ENCODE results near the gene DSP. TPM values are rescaled to one million over a fixed set of nuclear protein-coding genes. Genes with fewer than 3 reads are reported as not detected.

The DSP gene
- total RNA-seq, 4 donors from 2014 or later = 712 to 1,491 (median 1,163) TPM

DNA sequence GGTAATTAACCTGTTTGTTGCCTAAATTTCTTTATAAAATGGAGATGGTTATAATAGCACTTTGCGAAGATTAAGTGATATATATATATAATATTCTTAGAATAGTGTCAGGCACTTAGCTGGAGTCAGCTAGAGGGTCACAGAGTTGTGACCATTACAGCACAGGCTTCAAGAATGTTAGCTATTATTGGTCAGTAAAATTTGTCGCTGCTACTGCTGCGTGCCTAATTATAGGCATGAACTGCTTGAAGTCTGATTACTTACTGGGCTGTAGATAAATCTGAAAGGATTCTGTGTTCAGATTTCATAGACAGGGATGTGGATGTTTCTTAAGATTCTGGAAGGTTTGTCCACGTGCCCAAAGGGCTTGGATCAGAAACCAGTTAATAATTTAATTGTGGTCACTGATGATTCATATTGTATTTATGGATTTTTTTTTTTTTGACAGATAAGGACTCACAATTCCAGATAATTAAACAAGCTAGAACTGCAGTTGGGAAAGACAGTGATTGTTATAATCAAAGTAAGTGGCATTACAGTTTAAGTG, 53.2 kb downstream of the DSP start:
- Histone ChIP-seq H3K36me3 (peaks cover 0 to 64% (median 0%) of the 10 kb centered on the region in 3 donors), H3K4me1 (peaks cover 0 to 28% (median 7%) of the 10 kb centered on the region in 3 donors)
- intact Hi-C loops (cut with DNase I) = no loop called here

DNA sequence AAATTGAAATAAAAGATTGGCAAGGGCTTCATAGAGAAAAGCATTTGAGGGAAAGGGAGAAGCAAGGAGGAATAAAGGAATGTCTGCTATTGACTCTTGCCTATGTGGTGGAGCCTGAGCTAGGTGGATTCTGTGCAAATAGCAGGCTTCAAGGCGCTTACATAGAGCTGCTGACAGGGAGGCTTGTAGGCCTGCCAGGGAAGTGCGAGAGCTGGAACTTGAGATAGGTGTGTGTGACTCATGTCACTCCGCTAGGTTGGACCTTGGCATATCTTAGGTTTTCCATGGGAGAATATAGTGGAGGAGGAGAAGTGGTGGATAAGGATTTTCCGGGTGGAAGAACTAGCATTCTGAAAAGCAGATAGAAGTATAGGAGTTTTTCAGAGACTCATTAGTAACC, 62.5 kb downstream of the DSP start:
- H3K4me3 ChIP-seq = no peak overlapping the region
- no peaks in the 10 kb centered on the region for H3K4me1 ChIP-seq
- H3K27ac ChIP-seq = no peak overlapping the region
- WGBS, 2 donors = 60 to 77% methylated on average over 4 of the region's 4 CpGs
- peaks cover 28 to 100% (median 50%) of the 10 kb centered on the region in 3 donors for H3K36me3 ChIP-seq
- DNase-seq = no peak
- H3K9me3 ChIP-seq = no peaks in the 10 kb centered on the region
- TF ChIP-seq, protein P1, sequence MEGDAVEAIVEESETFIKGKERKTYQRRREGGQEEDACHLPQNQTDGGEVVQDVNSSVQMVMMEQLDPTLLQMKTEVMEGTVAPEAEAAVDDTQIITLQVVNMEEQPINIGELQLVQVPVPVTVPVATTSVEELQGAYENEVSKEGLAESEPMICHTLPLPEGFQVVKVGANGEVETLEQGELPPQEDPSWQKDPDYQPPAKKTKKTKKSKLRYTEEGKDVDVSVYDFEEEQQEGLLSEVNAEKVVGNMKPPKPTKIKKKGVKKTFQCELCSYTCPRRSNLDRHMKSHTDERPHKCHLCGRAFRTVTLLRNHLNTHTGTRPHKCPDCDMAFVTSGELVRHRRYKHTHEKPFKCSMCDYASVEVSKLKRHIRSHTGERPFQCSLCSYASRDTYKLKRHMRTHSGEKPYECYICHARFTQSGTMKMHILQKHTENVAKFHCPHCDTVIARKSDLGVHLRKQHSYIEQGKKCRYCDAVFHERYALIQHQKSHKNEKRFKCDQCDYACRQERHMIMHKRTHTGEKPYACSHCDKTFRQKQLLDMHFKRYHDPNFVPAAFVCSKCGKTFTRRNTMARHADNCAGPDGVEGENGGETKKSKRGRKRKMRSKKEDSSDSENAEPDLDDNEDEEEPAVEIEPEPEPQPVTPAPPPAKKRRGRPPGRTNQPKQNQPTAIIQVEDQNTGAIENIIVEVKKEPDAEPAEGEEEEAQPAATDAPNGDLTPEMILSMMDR (IDR thresholded peaks at IDR 0.05) = no peak
- TF ChIP-seq POLR2A (IDR thresholded peaks at IDR 0.05) = no peak
- no peaks in the 10 kb centered on the region for H3K27me3 ChIP-seq
- intact Hi-C loops (cut with DNase I) = no loop called here

More for the DNA sequence above, 53.2 kb downstream of the DSP start:
- 73 to 79% methylated on average over 4 of the region's 4 CpGs for WGBS, 2 donors
- no peak for DNase-seq
- Histone ChIP-seq H3K27me3 (no peaks in the 10 kb centered on the region), H3K27ac (no peak overlapping the region), H3K4me3 (no peak overlapping the region), H3K9me3 (no peaks in the 10 kb centered on the region)
- TF ChIP-seq POLR2A (IDR thresholded peaks at IDR 0.05) = no peak
- TF ChIP-seq, protein P1 (IDR thresholded peaks at IDR 0.05) = no peak

DNA sequence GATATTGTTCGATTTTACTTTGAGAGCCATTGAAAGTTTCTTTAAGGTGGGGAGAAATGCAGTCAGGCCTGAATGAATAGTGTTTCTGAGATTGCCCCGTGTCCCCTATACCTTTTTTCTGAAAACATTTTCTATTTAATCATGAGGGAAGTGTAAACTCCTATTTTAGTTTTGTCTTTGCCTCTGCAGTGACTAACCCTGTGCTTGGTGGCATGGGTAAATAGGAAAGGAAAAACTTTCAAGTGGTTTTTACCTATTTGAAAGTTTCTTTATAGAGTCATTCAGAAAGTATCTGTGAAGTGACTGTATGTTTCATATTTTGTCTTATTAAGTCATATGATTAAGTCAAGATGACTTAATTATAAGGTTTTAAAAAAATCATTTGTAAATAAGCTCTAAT, 63.0 kb downstream of the DSP start:
- intact Hi-C loops (cut with DNase I) = no loop called here
- Histone ChIP-seq H3K4me3 (no peak overlapping the region), H3K9me3 (no peaks in the 10 kb centered on the region), H3K27me3 (no peaks in the 10 kb centered on the region), H3K4me1 (no peaks in the 10 kb centered on the region), H3K36me3 (peaks cover 28 to 100% (median 50%) of the 10 kb centered on the region in 3 donors), H3K27ac (no peak overlapping the region)
- WGBS, 2 donors = 78 to 79% methylated on average over 2 of the region's 2 CpGs
- no peak for DNase-seq
- TF ChIP-seq, protein P1 (IDR thresholded peaks at IDR 0.05) = no peak
- TF ChIP-seq POLR2A (IDR thresholded peaks at IDR 0.05) = no peak

DNA sequence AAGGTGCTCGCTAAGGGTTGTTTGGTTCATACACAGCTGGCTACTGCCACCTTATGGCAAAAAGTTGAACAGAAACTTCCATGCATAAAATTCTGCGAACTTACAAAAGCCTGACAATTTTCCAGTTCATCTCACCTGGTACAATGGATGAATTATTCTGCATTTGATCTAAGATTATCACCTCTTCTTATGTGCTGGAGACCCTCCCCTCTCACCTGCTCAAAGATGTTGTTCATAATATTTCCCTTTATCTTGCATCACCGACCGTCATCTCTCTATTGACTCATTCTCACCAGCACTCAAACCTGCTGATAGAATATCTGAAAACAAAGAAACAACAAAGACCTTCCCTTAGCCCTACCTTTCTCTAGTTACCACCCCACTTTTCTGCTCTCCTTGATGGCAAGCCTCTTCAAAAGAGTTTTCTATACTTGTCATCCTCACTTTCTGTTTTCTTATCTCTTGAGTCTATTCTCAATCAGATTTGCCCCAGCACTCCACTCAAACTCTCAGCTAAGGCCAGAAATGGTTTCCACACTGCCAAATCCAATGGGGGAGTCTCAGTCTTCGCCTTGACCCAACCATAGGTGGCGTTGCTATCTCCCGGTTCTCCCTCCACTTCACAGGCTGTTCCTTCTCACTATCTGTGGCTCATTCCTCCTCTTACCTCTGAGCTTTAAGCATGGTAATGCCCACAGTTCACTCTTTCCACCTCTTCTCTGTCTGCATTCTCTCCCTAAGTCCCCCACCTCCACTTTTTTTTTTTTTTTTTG, 74.3 kb downstream of the DSP start:
- H3K27ac ChIP-seq = no peak overlapping the region
- DNase-seq = no peak
- intact Hi-C loops (cut with DNase I) = loop anchor here (10.0 kb wide), 1 partner anchor 331 kb away; no protein-coding TSS in a partner anchor
- H3K36me3 ChIP-seq = peaks cover 0 to 33% (median 0%) of the 10 kb centered on the region in 3 donors
- no peaks in the 10 kb centered on the region for H3K27me3 ChIP-seq
- 16 to 20% methylated on average over 7 of the region's 7 CpGs for WGBS, 2 donors
- TF ChIP-seq, protein P1 (IDR thresholded peaks at IDR 0.05) = peak; percentile 57 to 85 (median 74)
- TF ChIP-seq POLR2A (IDR thresholded peaks at IDR 0.05) = no peak
- H3K4me3 ChIP-seq = no peak overlapping the region
- peaks cover 0 to 23% (median 6%) of the 10 kb centered on the region in 3 donors for H3K4me1 ChIP-seq
- H3K9me3 ChIP-seq = no peaks in the 10 kb centered on the region
